CD14-positive monocyte (primary cell): ENCODE measurements around the gene SPRED2. TPM values are rescaled to one million over a fixed set of nuclear protein-coding genes. Genes with fewer than 3 reads are reported as not detected.

Source experiments
- DNase-seq, 3 donors: peaks; one replicate each; pipeline ENCODE4 v3.0.0-alpha.2; 2011 to 2022
- H2AFZ ChIP-seq: 2 replicates; pipeline ENCODE4 v1.6.0; 2012; ENCODE audit warnings: mild to moderate bottlenecking, low read depth, low read length, inconsistent platforms; ENCODE audit not compliant: insufficient read depth, poor library complexity, severe bottlenecking
- H3K27ac ChIP-seq, 2 donors: 1 replicate in 1 of 2; 2 replicates in 1 of 2; pipeline ENCODE4 v1.5.1; 2012 to 2013; ENCODE audit warnings: low read length in 2 of 2, control low read depth in 1 of 2, inconsistent platforms in 1 of 2, low read depth in 1 of 2, mild to moderate bottlenecking in 1 of 2
- H3K27me3 ChIP-seq, 2 donors: one replicate each; pipeline versions ENCODE4 v1.6.0 to v1.6.1; 2011 to 2013; ENCODE audit warnings: low read length in 2 of 2; ENCODE audit not compliant: control insufficient read depth in 2 of 2, insufficient read depth in 2 of 2
- H3K36me3 ChIP-seq, 2 donors: replicated peaks in 1 of 2; 1 replicate in 1 of 2; 2 replicates in 1 of 2; pipeline versions ENCODE4 v1.5.1 to v1.6.1; 2012 to 2013; ENCODE audit warnings: low read length in 2 of 2, control low read depth in 1 of 2, inconsistent platforms in 1 of 2, mild to moderate bottlenecking in 1 of 2; ENCODE audit not compliant: insufficient read depth in 2 of 2, control insufficient read depth in 1 of 2
- H3K4me1 ChIP-seq, 2 donors: 1 replicate in 1 of 2; 2 replicates in 1 of 2; pipeline versions ENCODE4 v1.5.1 to v1.6.1; 2012 to 2013; ENCODE audit warnings: low read length in 2 of 2, control low read depth in 1 of 2, inconsistent platforms in 1 of 2, mild to moderate bottlenecking in 1 of 2, moderate library complexity in 1 of 2; ENCODE audit not compliant: insufficient read depth in 2 of 2, control insufficient read depth in 1 of 2
- H3K4me2 ChIP-seq: replicated peaks from 2 replicates; pipeline ENCODE3; 2012; ENCODE audit warnings: low read length, moderate library complexity, mild to moderate bottlenecking; ENCODE audit not compliant: poor library complexity, severe bottlenecking; ENCODE audit errors: extremely low read depth
- H3K4me3 ChIP-seq, 3 experiments: fragments of 200-600 bp in 1 of 3; sonication (generic) in 1 of 3; replicated peaks in 1 of 3; 1 replicate in 2 of 3; 2 replicates in 1 of 3; pipeline ENCODE4 v1.5.1; 2011 to 2013; ENCODE audit warnings: low read length in 3 of 3, mild to moderate bottlenecking in 3 of 3, control low read depth in 2 of 3, low read depth in 2 of 3, inconsistent platforms in 1 of 3, moderate library complexity in 1 of 3
- H3K79me2 ChIP-seq: 2 replicates; pipeline ENCODE4 v1.6.0; 2012; ENCODE audit warnings: mild to moderate bottlenecking, control low read depth, inconsistent platforms, low read length, moderate library complexity; ENCODE audit not compliant: insufficient read depth
- H3K9ac ChIP-seq: 2 replicates; pipeline ENCODE4 v1.6.0; 2017; ENCODE audit warnings: low read length, mild to moderate bottlenecking; ENCODE audit not compliant: insufficient read depth, poor library complexity, severe bottlenecking
- H3K9me3 ChIP-seq, 2 donors: replicated peaks in 1 of 2; 1 replicate in 1 of 2; 2 replicates in 1 of 2; pipeline versions ENCODE4 v1.5.1 to v1.6.1; 2012 to 2013; ENCODE audit warnings: low read length in 2 of 2, control low read depth in 1 of 2; ENCODE audit not compliant: control insufficient read depth in 1 of 2, insufficient read depth in 1 of 2
- H4K20me1 ChIP-seq: 2 replicates; pipeline ENCODE4 v1.6.0; 2012; ENCODE audit warnings: mild to moderate bottlenecking, low read length, control low read depth, moderate library complexity; ENCODE audit not compliant: insufficient read depth
- H3K27ac Mint-ChIP-seq, 7 donors: one replicate each; pipeline ENCODE4 v1.8.0; 2020; ENCODE audit warnings: mild to moderate bottlenecking in 7 of 7, mixed read lengths in 7 of 7, moderate library complexity in 6 of 7, inconsistent platforms in 2 of 7
- H3K27me3 Mint-ChIP-seq, 3 donors: one replicate each; pipeline ENCODE4 v1.8.0; 2021 to 2022; ENCODE audit warnings: low read depth in 3 of 3, mild to moderate bottlenecking in 3 of 3, mixed read lengths in 3 of 3, moderate library complexity in 3 of 3, inconsistent platforms in 1 of 3
- H3K36me3 Mint-ChIP-seq, 2 donors: one replicate each; pipeline ENCODE4 v1.8.0; 2020; ENCODE audit warnings: mixed read lengths in 2 of 2, inconsistent platforms in 1 of 2, mild to moderate bottlenecking in 1 of 2
- H3K4me1 Mint-ChIP-seq: one replicate; pipeline ENCODE4 v1.8.0; 2020; ENCODE audit warnings: mild to moderate bottlenecking, mixed read lengths
- H3K4me3 Mint-ChIP-seq, 2 donors: one replicate each; pipeline ENCODE4 v1.8.0; 2020; ENCODE audit warnings: mild to moderate bottlenecking in 2 of 2, mixed read lengths in 2 of 2, moderate library complexity in 1 of 2
- H3K9me3 Mint-ChIP-seq, 7 donors: one replicate each; pipeline ENCODE4 v1.8.0; 2020 to 2022; ENCODE audit warnings: mixed read lengths in 7 of 7, mild to moderate bottlenecking in 6 of 7, moderate library complexity in 6 of 7, inconsistent platforms in 2 of 7
- CTCF ChIP-seq: fragments of 200-600 bp; IDR thresholded peaks from one replicate; pipeline ENCODE4 v1.8.0; 2022; ENCODE audit warnings: antibody characterized with exemption, mild to moderate bottlenecking
- WGBS: methylation state at CpG from one replicate; pipeline ENCODE4 v1.1.5; 2013; ENCODE audit warnings: missing lambda C conversion rate; ENCODE audit not compliant: insufficient coverage; 5-methylcytosine and 5-hydroxymethylcytosine counted together
- intact Hi-C, 2 donors: fragments of 100-400 bp; cut with micrococcal nuclease; formaldehyde crosslinking; loops; one replicate each; pipeline versions ENCODE4 v1.15.0 to v1.15.1; 2023
- polyA plus RNA-seq, 3 donors: library from polyadenylated mRNA; depleted of rRNA in 1 of 3; unstranded in 2 of 3; stranded (reverse) in 1 of 3; fragments of 300-500 nt in 2 of 3; fragments of >200 nt in 1 of 3; fragmentation: Illumina TruSeq in 2 of 3; gene quantifications; 1 replicate in 2 of 3; 2 replicates in 1 of 3; pipeline ENCODE4 v1.2.3, GENCODE V29; 2012 to 2021

Gene SPRED2
- polyA plus RNA-seq, 3 donors = 0.20 to 2.0 (median 0.33) TPM

GRCh38 chr2:65465857-65466256 lies 33.5 kb upstream of the SPRED2 start:
- no peak for DNase-seq
- intact Hi-C loops = no loop called here
- no peak overlapping the region for H2AFZ ChIP-seq
- Mint-ChIP-seq H3K9me3 (peaks cover under 1 to 5% (median 2%) of the 10 kb centered on the region in 7 donors), H3K4me1 (peaks cover 6% of the 10 kb centered on the region), H3K36me3 (no peaks in the 10 kb centered on the region), H3K27me3 (peaks cover 1 to 10% (median 3%) of the 10 kb centered on the region in 3 donors), H3K27ac (no peak overlapping the region), H3K4me3 (no peak overlapping the region)
- WGBS = 92% methylated on average over 4 of the region's 5 CpGs
- H3K27me3 ChIP-seq = no peaks in the 10 kb centered on the region
- H3K79me2 ChIP-seq = no peaks in the 10 kb centered on the region
- H4K20me1 ChIP-seq = no peaks in the 10 kb centered on the region
- H3K9me3 ChIP-seq = no peaks in the 10 kb centered on the region
- no peak overlapping the region for H3K4me2 ChIP-seq
- H3K9ac ChIP-seq = no peak overlapping the region
- no peak overlapping the region for H3K4me3 ChIP-seq
- no peaks in the 10 kb centered on the region for H3K36me3 ChIP-seq
- H3K27ac ChIP-seq = no peak overlapping the region
- H3K4me1 ChIP-seq = no peaks in the 10 kb centered on the region
- no peak for TF ChIP-seq CTCF

- 100% methylated on average over 3 of the region's 5 CpGs for WGBS
- H3K4me1 Mint-ChIP-seq = peaks cover 6% of the 10 kb centered on the region
Measured at GRCh38 chr2:65465124-65465523, 32.7 kb upstream of the SPRED2 start.

More at GRCh38 chr2:65465124-65465523, 32.7 kb upstream of the SPRED2 start:
- Mint-ChIP-seq H3K4me3 (no peak overlapping the region), H3K27ac (no peak overlapping the region), H3K36me3 (no peaks in the 10 kb centered on the region), H3K9me3 (peaks cover 1 to 5% (median 3%) of the 10 kb centered on the region in 7 donors), H3K27me3 (peaks cover 1 to 12% (median 3%) of the 10 kb centered on the region in 3 donors)
- H3K27ac ChIP-seq = no peak overlapping the region
- H3K36me3 ChIP-seq = no peaks in the 10 kb centered on the region
- TF ChIP-seq CTCF = no peak
- no peaks in the 10 kb centered on the region for H3K27me3 ChIP-seq
- H3K4me1 ChIP-seq = no peaks in the 10 kb centered on the region
- H4K20me1 ChIP-seq = no peaks in the 10 kb centered on the region
- no peak overlapping the region for H3K4me2 ChIP-seq
- no peaks in the 10 kb centered on the region for H3K79me2 ChIP-seq
- intact Hi-C loops = no loop called here
- no peaks in the 10 kb centered on the region for H3K9me3 ChIP-seq
- H3K4me3 ChIP-seq = no peak overlapping the region
- no peak for DNase-seq
- H3K9ac ChIP-seq = no peak overlapping the region
- no peak overlapping the region for H2AFZ ChIP-seq
